Memory B cell (primary cell): ENCODE data around the gene NFASC.

Source experiments
- ATAC-seq: fragments of 150-1000 bp; cut with Tn5 transposase; 2 replicates; pipeline ENCODE4 v1.10.0; 2021; ENCODE audit warnings: low read depth, mild to moderate bottlenecking, moderate library complexity
- DNase-seq, 2 donors: peaks; one replicate each; pipeline ENCODE4 v3.0.0; 2022; ENCODE audit warnings: low spot score in 2 of 2
- H3K27ac Mint-ChIP-seq: one replicate; pipeline ENCODE4 v1.8.0; 2022; ENCODE audit warnings: mild to moderate bottlenecking, moderate library complexity, mixed read lengths
- H3K27me3 Mint-ChIP-seq: one replicate; pipeline ENCODE4 v1.8.0; 2022; ENCODE audit warnings: mixed read lengths
- H3K36me3 Mint-ChIP-seq: one replicate; pipeline ENCODE4 v1.8.0; 2022; ENCODE audit warnings: mild to moderate bottlenecking, mixed read lengths
- H3K4me1 Mint-ChIP-seq: one replicate; pipeline ENCODE4 v1.8.0; 2022; ENCODE audit warnings: mixed read lengths
- H3K4me3 Mint-ChIP-seq: one replicate; pipeline ENCODE4 v1.8.0; 2022; ENCODE audit warnings: mild to moderate bottlenecking, moderate library complexity, mixed read lengths
- H3K9me3 Mint-ChIP-seq: one replicate; pipeline ENCODE4 v1.8.0; 2022; ENCODE audit warnings: mixed read lengths

NFASC gene

DNA sequence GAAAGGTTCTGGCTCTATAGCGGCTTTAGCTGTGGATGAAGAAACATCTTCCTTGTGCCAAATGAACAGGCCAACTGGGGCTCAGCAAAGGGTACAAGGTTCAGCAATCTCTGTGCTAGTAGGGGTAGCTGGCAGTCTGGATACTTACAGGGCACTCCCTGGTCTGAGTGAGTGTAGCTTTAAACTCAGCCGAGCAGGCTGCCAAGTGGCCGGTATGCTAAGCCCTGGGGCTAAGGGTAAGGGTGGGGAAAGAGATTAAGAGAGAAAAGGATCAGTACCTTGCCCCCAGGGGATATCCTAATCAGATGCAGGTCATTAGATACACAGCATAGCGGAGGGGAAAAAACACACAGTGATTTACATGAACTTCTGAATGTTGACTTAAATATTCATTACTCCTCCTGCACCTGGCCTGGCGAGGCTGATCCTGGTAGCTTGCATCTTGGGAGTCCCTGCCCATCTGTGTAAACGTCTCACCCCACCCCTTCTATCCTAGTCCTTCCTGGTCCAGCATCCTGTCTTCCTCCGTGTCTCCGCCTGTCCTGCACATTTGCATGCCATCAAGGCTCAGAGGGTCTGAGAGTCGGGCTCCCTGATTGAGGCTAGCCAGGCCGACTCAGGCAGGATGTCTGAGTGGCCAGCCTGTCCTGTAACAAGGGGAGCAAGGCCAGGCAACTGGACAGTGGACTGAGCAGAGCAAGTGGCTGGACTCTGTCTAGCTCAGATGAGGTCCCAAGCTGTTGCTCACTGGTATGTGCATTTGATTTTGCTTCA lies 132.9 kb downstream of the NFASC start:
- no peaks in the 10 kb centered on the region for H3K9me3 Mint-ChIP-seq
- no peak overlapping the region for H3K27ac Mint-ChIP-seq
- no peaks in the 10 kb centered on the region for H3K36me3 Mint-ChIP-seq
- ATAC-seq = no peak
- peaks cover 25% of the 10 kb centered on the region for H3K27me3 Mint-ChIP-seq
- H3K4me3 Mint-ChIP-seq = no peak overlapping the region
- H3K4me1 Mint-ChIP-seq = no peaks in the 10 kb centered on the region
- no peak for DNase-seq

DNA sequence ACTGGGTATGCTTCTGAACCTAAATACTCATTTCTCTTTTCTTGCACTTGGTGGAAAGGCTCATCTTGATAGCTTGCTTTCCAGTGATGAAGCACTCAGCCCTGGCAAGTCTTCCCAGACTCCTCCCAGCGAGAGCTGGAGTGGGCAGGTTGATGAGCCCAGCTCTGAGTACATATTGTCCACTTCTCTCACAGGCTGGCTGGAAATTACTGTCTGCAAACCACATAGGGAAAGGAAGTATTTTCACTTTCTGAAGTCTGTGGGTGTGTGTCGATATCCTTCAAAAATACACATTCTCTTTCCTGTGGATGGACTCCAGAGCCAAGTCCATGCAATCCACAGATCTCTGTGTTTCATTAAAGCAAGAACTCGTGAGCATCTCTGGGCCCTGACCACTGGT lies 133.7 kb downstream of the NFASC start:
- H3K4me1 Mint-ChIP-seq = no peaks in the 10 kb centered on the region
- H3K27ac Mint-ChIP-seq = no peak overlapping the region
- peaks cover 25% of the 10 kb centered on the region for H3K27me3 Mint-ChIP-seq
- DNase-seq (no peak), ATAC-seq (no peak)
- no peak overlapping the region for H3K4me3 Mint-ChIP-seq
- no peaks in the 10 kb centered on the region for H3K36me3 Mint-ChIP-seq
- no peaks in the 10 kb centered on the region for H3K9me3 Mint-ChIP-seq

DNA sequence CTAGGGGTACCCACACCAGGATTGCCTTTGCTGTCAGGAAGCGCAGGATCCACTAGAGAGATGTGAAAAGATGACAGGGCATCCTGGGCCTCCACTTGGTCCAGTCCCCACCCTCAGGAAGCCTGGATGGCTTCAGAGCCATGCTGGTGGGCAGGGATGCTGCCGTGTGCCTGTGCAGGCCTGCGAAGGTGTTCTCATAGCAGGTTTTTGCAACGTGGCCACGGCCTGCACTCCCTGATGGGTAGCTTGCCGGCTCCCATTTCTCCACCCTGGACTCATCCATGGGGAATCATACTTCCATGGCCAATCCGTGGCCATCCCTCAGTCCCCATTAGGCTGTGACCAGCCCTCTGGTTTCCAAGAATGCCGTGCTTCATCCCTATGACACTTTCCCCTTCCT lies 138.2 kb downstream of the NFASC start:
- H3K36me3 Mint-ChIP-seq = no peaks in the 10 kb centered on the region
- H3K4me3 Mint-ChIP-seq = no peak overlapping the region
- no peak for ATAC-seq
- no peaks in the 10 kb centered on the region for H3K4me1 Mint-ChIP-seq
- no peaks in the 10 kb centered on the region for H3K9me3 Mint-ChIP-seq
- no peak overlapping the region for H3K27ac Mint-ChIP-seq
- H3K27me3 Mint-ChIP-seq = peaks cover 15% of the 10 kb centered on the region
- no peak for DNase-seq

DNA sequence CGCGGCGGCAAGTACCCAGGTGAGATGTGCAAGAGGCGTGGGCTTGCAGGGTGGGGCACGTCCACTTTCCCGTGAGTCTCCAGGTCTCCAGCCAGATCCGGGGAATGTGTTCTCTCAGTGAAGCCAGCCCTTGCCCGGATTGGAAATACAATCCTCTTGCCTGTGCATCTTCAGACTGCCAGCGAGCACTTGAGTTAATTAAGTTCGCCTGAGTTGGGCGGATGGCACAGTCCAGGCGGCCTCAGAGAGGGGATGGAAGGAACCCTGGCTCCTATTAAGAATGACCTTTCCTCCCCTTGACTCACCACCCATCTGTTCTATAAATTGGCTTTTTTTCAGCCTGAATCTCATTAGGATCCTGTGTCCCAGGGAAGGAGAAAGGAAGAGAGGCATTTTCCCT lies 139.0 kb downstream of the NFASC start:
- Mint-ChIP-seq H3K9me3 (no peaks in the 10 kb centered on the region), H3K4me3 (no peak overlapping the region), H3K36me3 (no peaks in the 10 kb centered on the region), H3K4me1 (no peaks in the 10 kb centered on the region), H3K27ac (no peak overlapping the region), H3K27me3 (peaks cover 18% of the 10 kb centered on the region)
- DNase-seq (no peak), ATAC-seq (no peak)

DNA sequence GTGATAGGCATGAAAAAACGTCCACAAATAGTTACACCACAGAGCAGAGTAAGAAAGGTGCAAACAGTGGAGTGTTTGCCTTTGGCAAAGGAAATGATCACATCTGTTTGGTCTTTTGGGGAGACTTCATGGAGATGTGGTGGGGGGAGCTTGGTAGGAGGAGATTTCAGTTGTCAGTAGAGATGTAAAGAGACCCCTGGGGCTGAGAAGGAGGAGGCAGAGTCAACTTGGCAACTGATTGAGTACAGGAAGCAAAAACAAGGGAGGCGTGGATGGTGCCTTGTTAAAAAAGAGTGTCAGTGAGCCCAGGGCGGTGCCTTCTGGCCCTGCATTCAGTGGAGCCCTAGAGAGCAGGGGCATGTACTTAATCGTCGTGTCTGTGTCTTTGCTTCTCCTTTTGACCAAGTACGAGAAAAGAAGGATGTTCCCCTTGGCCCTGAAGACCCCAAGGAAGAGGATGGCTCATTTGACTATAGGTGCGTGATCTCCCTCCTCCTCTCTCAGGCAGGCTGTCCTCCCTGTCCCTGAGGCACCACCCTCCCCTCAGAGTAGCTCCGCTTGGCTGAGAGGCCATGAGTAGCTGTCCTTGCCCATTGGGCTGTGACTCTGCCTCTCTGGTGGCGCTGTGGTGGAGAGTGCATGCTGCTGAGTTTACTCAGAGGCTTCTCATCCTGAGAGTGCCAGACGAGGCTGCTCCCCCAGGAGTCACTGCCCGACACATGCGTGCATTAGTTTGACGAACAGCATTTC lies 141.9 kb downstream of the NFASC start:
- no peaks in the 10 kb centered on the region for H3K9me3 Mint-ChIP-seq
- H3K27me3 Mint-ChIP-seq = peaks cover 6% of the 10 kb centered on the region
- ATAC-seq = no peak
- H3K36me3 Mint-ChIP-seq = no peaks in the 10 kb centered on the region
- no peak for DNase-seq
- no peaks in the 10 kb centered on the region for H3K4me1 Mint-ChIP-seq
- H3K4me3 Mint-ChIP-seq = no peak overlapping the region
- no peak overlapping the region for H3K27ac Mint-ChIP-seq

DNA sequence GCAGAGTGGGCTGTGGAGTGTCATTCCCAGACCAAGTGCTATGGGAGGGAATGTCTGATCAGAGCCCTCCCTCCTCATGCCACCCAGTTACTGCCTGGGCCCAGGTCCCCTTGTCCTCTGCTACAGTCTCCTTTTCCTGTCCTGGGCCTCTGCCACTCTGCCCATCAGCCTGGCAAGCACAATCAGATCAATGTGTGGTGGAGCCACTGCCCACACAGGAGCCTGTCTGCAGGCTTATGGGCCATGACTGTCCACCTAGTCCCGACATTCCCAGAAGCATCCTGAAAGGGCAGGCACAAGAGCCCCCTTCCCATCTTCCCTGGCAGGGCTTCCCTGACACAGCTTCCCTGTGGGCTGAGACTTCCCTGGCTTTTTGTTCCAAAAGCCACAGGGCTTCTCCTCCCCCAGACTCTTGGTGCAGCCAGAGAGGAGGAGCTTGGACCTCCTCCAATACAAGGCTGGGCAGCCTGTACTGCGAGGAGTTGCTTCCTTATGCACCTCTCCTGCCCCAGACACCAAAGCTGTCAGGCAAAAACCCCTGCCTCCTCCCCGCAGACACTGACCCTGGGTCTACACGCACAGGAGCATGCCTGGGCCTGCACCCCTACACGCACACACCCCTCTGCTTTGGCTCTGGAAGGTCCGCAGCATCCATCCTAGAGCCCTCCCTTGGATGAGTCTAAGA lies 143.2 kb downstream of the NFASC start:
- Mint-ChIP-seq H3K4me1 (no peaks in the 10 kb centered on the region), H3K9me3 (no peaks in the 10 kb centered on the region), H3K36me3 (no peaks in the 10 kb centered on the region), H3K27me3 (peaks cover 5% of the 10 kb centered on the region), H3K27ac (no peak overlapping the region), H3K4me3 (no peak overlapping the region)
- no peak for DNase-seq
- ATAC-seq = no peak

DNA sequence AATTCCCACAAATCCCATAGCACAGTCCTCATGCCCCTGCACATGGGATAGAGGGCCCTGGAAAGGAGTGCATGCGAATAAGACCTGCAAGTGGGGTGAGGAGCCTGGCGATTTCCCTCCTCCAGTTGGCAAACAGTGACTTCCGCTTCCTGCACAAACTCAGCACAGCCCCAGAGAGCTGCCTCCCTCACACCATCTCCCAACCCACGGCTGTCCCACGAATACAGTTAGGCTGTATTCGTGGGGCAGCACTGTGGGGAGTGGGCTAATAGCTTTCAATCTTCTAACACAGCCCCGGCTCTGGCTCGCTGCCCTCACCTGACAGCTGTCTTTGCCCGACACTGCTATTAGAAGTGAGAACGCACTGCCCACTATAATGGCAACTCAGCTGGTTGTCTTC lies 144.1 kb downstream of the NFASC start:
- no peak overlapping the region for H3K27ac Mint-ChIP-seq

DNA sequence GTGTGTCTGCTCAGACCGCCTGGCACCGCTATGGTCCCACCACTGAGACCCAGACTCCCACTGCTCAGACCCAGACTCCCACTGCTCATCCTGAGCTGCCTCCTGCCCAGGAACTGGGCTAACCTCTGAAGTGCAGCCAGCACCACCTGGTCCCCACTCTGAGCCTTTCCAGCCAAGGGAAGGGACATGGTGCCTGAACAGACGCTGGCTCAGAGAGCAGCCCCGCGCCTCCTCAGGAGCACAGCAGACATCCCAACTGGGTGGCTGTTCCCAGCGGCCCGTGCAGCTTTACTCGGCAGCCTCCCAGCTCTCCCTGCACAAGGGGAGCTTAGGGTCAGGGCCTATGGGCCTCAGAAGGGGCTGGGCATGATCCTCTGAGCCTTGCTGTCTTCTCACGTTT lies 144.6 kb downstream of the NFASC start:
- ATAC-seq = no peak
- H3K9me3 Mint-ChIP-seq = no peaks in the 10 kb centered on the region
- H3K36me3 Mint-ChIP-seq = no peaks in the 10 kb centered on the region
- no peaks in the 10 kb centered on the region for H3K4me1 Mint-ChIP-seq
- no peak for DNase-seq
- peaks cover 3% of the 10 kb centered on the region for H3K27me3 Mint-ChIP-seq
- no peak overlapping the region for H3K4me3 Mint-ChIP-seq
- H3K27ac Mint-ChIP-seq = no peak overlapping the region

More for the DNA sequence above, 144.1 kb downstream of the NFASC start:
- Mint-ChIP-seq H3K36me3 (no peaks in the 10 kb centered on the region), H3K27me3 (peaks cover 4% of the 10 kb centered on the region), H3K4me3 (no peak overlapping the region), H3K9me3 (no peaks in the 10 kb centered on the region), H3K4me1 (no peaks in the 10 kb centered on the region)
- ATAC-seq (no peak), DNase-seq (no peak)

DNA sequence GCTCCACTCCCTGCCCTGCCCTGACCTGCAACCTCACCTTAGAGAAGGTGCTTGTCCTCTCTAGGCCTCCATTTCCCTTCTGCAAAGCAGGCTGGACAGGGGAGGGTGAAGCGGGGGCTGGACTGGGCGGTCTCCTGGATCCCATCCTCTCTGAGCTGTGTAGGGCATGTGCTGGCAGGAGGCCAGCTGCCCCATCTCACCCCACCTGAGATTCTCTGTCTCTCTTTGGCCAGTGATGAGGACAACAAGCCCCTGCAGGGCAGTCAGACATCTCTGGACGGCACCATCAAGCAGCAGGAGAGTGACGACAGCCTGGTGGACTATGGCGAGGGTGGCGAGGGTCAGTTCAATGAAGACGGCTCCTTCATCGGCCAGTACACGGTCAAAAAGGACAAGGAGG lies 145.4 kb downstream of the NFASC start:
- DNase-seq = no peak
- Mint-ChIP-seq H3K27me3 (peaks cover 3% of the 10 kb centered on the region), H3K4me3 (no peak overlapping the region), H3K4me1 (no peaks in the 10 kb centered on the region), H3K36me3 (no peaks in the 10 kb centered on the region), H3K9me3 (no peaks in the 10 kb centered on the region), H3K27ac (no peak overlapping the region)
- ATAC-seq = no peak

DNA sequence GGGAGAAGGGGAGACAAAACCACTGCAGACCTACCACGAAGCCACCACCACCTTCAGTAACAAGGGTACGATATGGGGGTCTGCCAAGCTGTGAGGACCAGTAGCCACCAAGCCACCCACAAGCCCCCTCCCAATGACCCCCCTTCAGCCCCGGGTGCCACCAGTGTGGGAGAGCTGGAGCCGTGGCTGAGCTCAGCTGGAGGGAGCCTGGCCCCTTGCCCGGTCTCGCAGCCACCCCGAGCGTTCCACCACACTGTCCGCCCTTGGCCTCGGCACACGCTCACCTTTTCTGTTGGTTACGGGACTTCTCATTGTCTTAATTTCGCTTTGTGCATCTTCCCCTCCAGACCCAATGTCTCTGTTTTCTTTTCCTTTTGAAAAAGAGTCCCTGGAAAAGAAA lies 145.9 kb downstream of the NFASC start:
- H3K4me1 Mint-ChIP-seq = no peaks in the 10 kb centered on the region
- ATAC-seq (no peak), DNase-seq (no peak)
- no peaks in the 10 kb centered on the region for H3K36me3 Mint-ChIP-seq
- H3K27ac Mint-ChIP-seq = no peak overlapping the region
- no peak overlapping the region for H3K4me3 Mint-ChIP-seq
- peaks cover 3% of the 10 kb centered on the region for H3K27me3 Mint-ChIP-seq
- no peaks in the 10 kb centered on the region for H3K9me3 Mint-ChIP-seq

DNA sequence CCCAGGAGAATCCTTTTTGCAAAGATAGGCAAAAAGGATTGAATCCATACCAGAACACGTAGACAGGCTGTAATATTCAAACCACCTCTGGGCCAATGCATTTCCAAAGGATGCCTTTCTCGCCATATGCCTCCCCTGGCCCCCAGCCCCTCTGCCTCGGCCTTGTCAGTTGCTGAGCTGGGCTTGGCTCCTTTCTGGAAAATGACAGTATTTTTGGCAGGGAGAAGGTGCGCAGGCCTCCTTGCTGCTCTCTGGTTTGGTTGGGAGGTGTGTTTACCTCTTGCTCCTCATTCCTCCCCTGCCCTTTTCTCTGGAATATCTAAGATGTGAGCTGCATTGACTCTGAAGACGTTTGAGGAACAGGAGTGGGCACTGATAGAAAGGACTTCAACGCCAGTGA lies 146.3 kb downstream of the NFASC start:
- ATAC-seq (no peak), DNase-seq (no peak)
- Mint-ChIP-seq H3K27ac (no peak overlapping the region), H3K36me3 (no peaks in the 10 kb centered on the region), H3K27me3 (peaks cover 3% of the 10 kb centered on the region), H3K4me1 (no peaks in the 10 kb centered on the region), H3K4me3 (no peak overlapping the region), H3K9me3 (no peaks in the 10 kb centered on the region)

DNA sequence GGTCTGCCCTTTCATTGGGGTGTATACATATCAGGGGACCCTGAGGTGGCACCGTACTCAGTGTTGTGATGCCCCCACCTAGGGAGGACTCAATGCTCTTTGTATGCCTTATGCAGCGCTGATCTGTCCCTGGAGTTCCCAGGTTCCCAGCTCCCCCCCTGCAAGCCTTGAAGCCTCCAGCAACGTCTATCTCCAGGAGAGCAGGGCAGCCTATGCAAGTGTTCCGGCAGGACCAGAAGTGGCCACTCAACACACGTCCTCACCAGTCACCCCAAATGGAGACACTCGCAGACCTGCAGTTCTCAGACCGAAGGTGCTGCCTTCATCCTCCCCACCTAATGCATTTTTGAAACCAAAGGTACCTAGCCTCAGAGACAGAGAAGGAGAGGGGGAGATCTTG lies 147.1 kb downstream of the NFASC start:
- no peak for DNase-seq
- Mint-ChIP-seq H3K4me3 (no peak overlapping the region), H3K36me3 (no peaks in the 10 kb centered on the region), H3K27me3 (peaks cover 6% of the 10 kb centered on the region), H3K27ac (no peak overlapping the region), H3K9me3 (no peaks in the 10 kb centered on the region), H3K4me1 (no peaks in the 10 kb centered on the region)
- ATAC-seq = no peak

DNA sequence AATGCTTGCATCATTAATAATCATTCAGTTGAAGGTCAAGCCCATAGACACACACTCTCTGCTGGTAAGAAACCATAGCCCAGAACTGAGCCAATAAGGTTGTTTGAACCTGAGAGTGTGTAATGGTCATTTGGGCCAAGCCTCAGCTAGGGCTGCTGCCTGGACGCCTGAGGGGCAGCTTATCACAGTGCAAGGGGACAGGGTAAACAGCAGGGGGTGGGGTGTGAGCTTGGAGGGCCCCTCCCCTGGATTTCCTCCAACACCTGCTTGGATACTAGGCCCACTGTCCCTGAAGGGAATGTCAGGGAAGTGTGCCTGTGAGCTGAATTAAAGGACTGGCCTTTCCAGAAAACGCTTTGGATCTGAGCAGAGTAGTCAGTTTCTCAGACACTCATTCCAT lies 147.7 kb downstream of the NFASC start:
- peaks cover 6% of the 10 kb centered on the region for H3K27me3 Mint-ChIP-seq
- ATAC-seq = no peak
- H3K4me1 Mint-ChIP-seq = no peaks in the 10 kb centered on the region
- H3K9me3 Mint-ChIP-seq = no peaks in the 10 kb centered on the region
- no peak for DNase-seq
- no peak overlapping the region for H3K4me3 Mint-ChIP-seq
- no peak overlapping the region for H3K27ac Mint-ChIP-seq
- no peaks in the 10 kb centered on the region for H3K36me3 Mint-ChIP-seq

DNA sequence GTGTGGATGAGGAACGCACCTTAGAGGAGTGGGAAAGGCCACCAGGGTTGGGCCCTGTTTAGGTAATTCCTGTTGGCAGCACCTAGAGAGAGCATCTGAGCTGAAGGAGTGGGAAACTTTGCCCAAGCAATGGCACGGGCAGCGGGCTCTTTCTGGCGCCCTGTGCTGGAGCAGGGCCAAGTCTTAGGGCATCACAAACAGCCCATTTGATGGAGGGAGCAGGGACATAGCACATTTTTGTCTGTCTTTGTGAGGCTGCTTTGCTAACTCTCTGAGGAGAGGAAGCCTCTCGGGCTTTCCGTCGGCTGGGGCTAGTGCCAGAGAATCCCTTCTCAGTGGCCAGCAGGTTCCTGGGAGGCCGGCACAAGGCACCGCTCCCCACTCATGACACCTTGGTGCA lies 149.8 kb downstream of the NFASC start:
- H3K27ac Mint-ChIP-seq = no peak overlapping the region
- no peaks in the 10 kb centered on the region for H3K4me1 Mint-ChIP-seq
- H3K36me3 Mint-ChIP-seq = no peaks in the 10 kb centered on the region
- ATAC-seq (no peak), DNase-seq (no peak)
- H3K27me3 Mint-ChIP-seq = peaks cover 4% of the 10 kb centered on the region
- no peak overlapping the region for H3K4me3 Mint-ChIP-seq
- no peaks in the 10 kb centered on the region for H3K9me3 Mint-ChIP-seq
